H1 (cell line): ENCODE data around the gene PLA2G4A. TPM values are rescaled to one million over a fixed set of nuclear protein-coding genes. Genes with fewer than 3 reads are reported as not detected.

ENCODE experiments used
- CTCF ChIA-PET: fragments of 300-600 bp; sonication (Branson Sonifier 250); formaldehyde crosslinking; loops from one replicate; lab custom pipeline; 2021; ENCODE audit not compliant: partially characterized antibody; lab: Charles Lee
- POLR2A ChIA-PET: fragments of 300-600 bp; sonication (Branson Sonifier 250); formaldehyde crosslinking; loops from one replicate; lab custom pipeline; 2021; ENCODE audit warnings: inconsistent platforms; ENCODE audit not compliant: partially characterized antibody; lab: Charles Lee
- DNase-seq, 2 experiments: peaks; one replicate each; pipeline versions ENCODE4 v3.0.0 to v3.0.0-alpha.2; 2010 to 2022; ENCODE audit warnings: low spot score in 2 of 2, low read depth in 1 of 2, mixed read lengths in 1 of 2
- FAIRE-seq: peaks from 2 replicates; lab custom pipeline; 2011; peaks lifted over from hg19 to GRCh38; lab: Jason Lieb, UNC
- H2AFZ ChIP-seq: 2 replicates; pipeline ENCODE4 v1.8.1; 2012; ENCODE audit warnings: low read length, inconsistent platforms
- H2AK5ac ChIP-seq: 2 replicates; pipeline ENCODE4 v1.6.1; 2013; ENCODE audit warnings: low read depth, low read length
- H2BK120ac ChIP-seq: replicated peaks from 2 replicates; pipeline ENCODE3; 2013; ENCODE audit warnings: low read depth, low read length, inconsistent platforms
- H2BK12ac ChIP-seq: 2 replicates; pipeline ENCODE4 v1.6.1; 2013; ENCODE audit warnings: low read depth, low read length
- H2BK15ac ChIP-seq: 2 replicates; pipeline ENCODE4 v1.6.1; 2013; ENCODE audit warnings: low read length
- H2BK20ac ChIP-seq: 2 replicates; pipeline ENCODE4 v1.6.1; 2013; ENCODE audit warnings: low read length
- H2BK5ac ChIP-seq: 2 replicates; pipeline ENCODE4 v1.6.1; 2013; ENCODE audit warnings: low read depth, low read length
- H3K14ac ChIP-seq: 2 replicates; pipeline ENCODE4 v1.6.1; 2013; ENCODE audit warnings: inconsistent platforms; ENCODE audit not compliant: insufficient read length
- H3K18ac ChIP-seq: 2 replicates; pipeline ENCODE4 v1.6.1; 2013; ENCODE audit warnings: low read length; ENCODE audit errors: extremely low read depth
- H3K23ac ChIP-seq: 2 replicates; pipeline ENCODE4 v1.6.1; 2013; ENCODE audit warnings: inconsistent platforms; ENCODE audit not compliant: insufficient read length
- H3K23me2 ChIP-seq: 2 replicates; pipeline ENCODE4 v1.6.1; 2013; ENCODE audit warnings: low read depth, low read length
- H3K27ac ChIP-seq: 2 replicates; pipeline ENCODE4 v1.6.1; 2011; ENCODE audit warnings: low read depth, low read length, inconsistent platforms
- H3K27me3 ChIP-seq, 4 experiments: replicated peaks in 1 of 4; 1 replicate in 1 of 4; 2 replicates in 3 of 4; pipeline versions ENCODE4 v1.6.1 to v1.8.1; 2011 to 2013; ENCODE audit warnings: low read length in 3 of 4, mild to moderate bottlenecking in 3 of 4, inconsistent platforms in 2 of 4, mixed read lengths in 2 of 4, moderate library complexity in 1 of 4; ENCODE audit not compliant: control insufficient read depth in 3 of 4, insufficient read depth in 3 of 4; ENCODE audit errors: extremely low read depth in 1 of 4
- H3K36me3 ChIP-seq, 4 experiments: 2 replicates each; pipeline versions ENCODE4 v1.6.1 to v1.8.1; 2011 to 2013; ENCODE audit warnings: mild to moderate bottlenecking in 4 of 4, low read length in 3 of 4, moderate library complexity in 2 of 4, control low read depth in 1 of 4, inconsistent platforms in 1 of 4; ENCODE audit not compliant: insufficient read depth in 4 of 4, control insufficient read depth in 2 of 4
- H3K4ac ChIP-seq: replicated peaks from 2 replicates; pipeline ENCODE3; 2013; ENCODE audit warnings: low read length, low read depth, mixed read lengths, inconsistent platforms; ENCODE audit not compliant: insufficient read length
- H3K4me1 ChIP-seq, 4 experiments: replicated peaks in 1 of 4; 1 replicate in 1 of 4; 2 replicates in 3 of 4; pipeline versions ENCODE4 v1.6.1 to v1.8.1; 2011 to 2013; ENCODE audit warnings: low read length in 3 of 4, inconsistent platforms in 2 of 4, mixed read lengths in 1 of 4; ENCODE audit not compliant: insufficient read depth in 4 of 4, control insufficient read depth in 3 of 4
- H3K4me2 ChIP-seq, 2 experiments: 2 replicates each; pipeline versions ENCODE4 v1.6.1 to v1.8.1; 2011 to 2013; ENCODE audit warnings: low read depth in 2 of 2, low read length in 2 of 2, control low read depth in 1 of 2, inconsistent platforms in 1 of 2, mild to moderate bottlenecking in 1 of 2; ENCODE audit not compliant: insufficient read depth in 1 of 2
- H3K4me3 ChIP-seq, 4 experiments: fragments of 200-600, 300-600 bp in 1 of 4; sonication (generic), shearing (Covaris generic), sonication (Bioruptor Twin) in 1 of 4; 2 replicates each; pipeline versions ENCODE4 v1.5.1 to v1.8.1; 2011 to 2016; ENCODE audit warnings: low read length in 4 of 4, low read depth in 3 of 4, control low read depth in 2 of 4, inconsistent platforms in 2 of 4, mild to moderate bottlenecking in 2 of 4, mixed read lengths in 1 of 4, moderate library complexity in 1 of 4; ENCODE audit not compliant: insufficient read depth in 2 of 4; ENCODE audit errors: extremely low read depth in 1 of 4
- H3K56ac ChIP-seq: replicated peaks from 2 replicates; pipeline ENCODE3; 2013; ENCODE audit warnings: low read depth, mild to moderate bottlenecking, mixed read lengths, low read length, inconsistent platforms; ENCODE audit not compliant: insufficient read length
- H3K79me1 ChIP-seq: 2 replicates; pipeline ENCODE4 v1.6.1; 2013; ENCODE audit warnings: low read depth, low read length, control low read depth
- H3K79me2 ChIP-seq, 2 experiments: 2 replicates each; pipeline versions ENCODE4 v1.6.1 to v1.8.1; 2012 to 2013; ENCODE audit warnings: low read length in 2 of 2, mild to moderate bottlenecking in 2 of 2, inconsistent platforms in 1 of 2; ENCODE audit not compliant: insufficient read depth in 2 of 2, control insufficient read depth in 1 of 2
- H3K9ac ChIP-seq, 4 experiments: replicated peaks in 1 of 4; 1 replicate in 1 of 4; 2 replicates in 3 of 4; pipeline versions ENCODE4 v1.6.1 to v1.8.1; 2011 to 2013; ENCODE audit warnings: low read depth in 3 of 4, low read length in 3 of 4, control low read depth in 2 of 4, mild to moderate bottlenecking in 2 of 4, moderate library complexity in 2 of 4, inconsistent platforms in 1 of 4; ENCODE audit errors: extremely low read depth in 1 of 4
- H3K9me3 ChIP-seq, 2 experiments: 2 replicates each; pipeline versions ENCODE4 v1.6.1 to v1.8.1; 2012 to 2013; ENCODE audit warnings: mild to moderate bottlenecking in 2 of 2, moderate library complexity in 2 of 2, control low read depth in 1 of 2, inconsistent platforms in 1 of 2, low read depth in 1 of 2, low read length in 1 of 2, mixed read lengths in 1 of 2; ENCODE audit not compliant: insufficient read depth in 2 of 2
- H4K20me1 ChIP-seq, 2 experiments: replicated peaks in 1 of 2; 2 replicates each; pipeline versions ENCODE3 to v1.8.1; 2011 to 2013; ENCODE audit warnings: inconsistent platforms in 2 of 2, low read length in 2 of 2, mild to moderate bottlenecking in 1 of 2; ENCODE audit not compliant: insufficient read depth in 2 of 2, control insufficient read depth in 1 of 2
- H4K5ac ChIP-seq: 2 replicates; pipeline ENCODE4 v1.6.1; 2013; ENCODE audit warnings: low read length, low read depth, mixed read lengths, inconsistent platforms; ENCODE audit not compliant: insufficient read length
- H4K8ac ChIP-seq: 2 replicates; pipeline ENCODE4 v1.8.0; 2013; ENCODE audit warnings: mild to moderate bottlenecking, moderate library complexity, low read length, inconsistent platforms; ENCODE audit not compliant: insufficient read depth; ENCODE audit errors: extremely low read depth
- H4K91ac ChIP-seq: replicated peaks from 2 replicates; pipeline ENCODE3; 2013; ENCODE audit warnings: low read length, mixed read lengths, inconsistent platforms; ENCODE audit not compliant: insufficient read length
- BRCA1 ChIP-seq: IDR thresholded peaks from 2 replicates; pipeline ENCODE4 v1.6.1; 2012; ENCODE audit warnings: low read depth, low read length, improper control_type of control experiment
- CEBPB ChIP-seq: IDR thresholded peaks from 2 replicates; pipeline ENCODE4 v1.6.1; 2012; ENCODE audit warnings: low read depth, low read length
- CHD1 ChIP-seq: IDR thresholded peaks from 2 replicates; pipeline ENCODE4 v1.6.1; 2012; ENCODE audit warnings: low read depth, low read length, improper control_type of control experiment
- CTBP2 ChIP-seq: IDR thresholded peaks from 2 replicates; pipeline ENCODE4 v1.7.0; 2011; ENCODE audit warnings: borderline replicate concordance, mild to moderate bottlenecking, moderate library complexity, mixed read lengths, low read length; ENCODE audit not compliant: insufficient read depth, insufficient read length
- KDM5A ChIP-seq: fragments of 200-600 bp; IDR thresholded peaks from 2 replicates; pipeline ENCODE4 v1.7.1; 2012; ENCODE audit warnings: mild to moderate bottlenecking, low read length, inconsistent platforms, mixed read lengths
- RFX5 ChIP-seq: IDR thresholded peaks from 2 replicates; pipeline ENCODE4 v1.6.1; 2011; ENCODE audit warnings: low read depth, low read length, improper control_type of control experiment, borderline replicate concordance
- SAP30 ChIP-seq: fragments of 300-600 bp; sonication (generic); IDR thresholded peaks from 2 replicates; pipeline ENCODE4 v1.7.1; 2012; ENCODE audit warnings: low read length, moderate library complexity, mild to moderate bottlenecking, inconsistent platforms; ENCODE audit not compliant: insufficient read depth, insufficient replicate concordance
- SP4 ChIP-seq: IDR thresholded peaks from 2 replicates; pipeline ENCODE4 v1.6.1; 2012; ENCODE audit warnings: low read length, inconsistent platforms
- TCF12 ChIP-seq: IDR thresholded peaks from 2 replicates; pipeline ENCODE4 v1.6.1; 2011; ENCODE audit warnings: low read depth, mild to moderate bottlenecking, low read length
- YY1 ChIP-seq: IDR thresholded peaks from 2 replicates; pipeline ENCODE4 v1.6.1; 2011; ENCODE audit warnings: low read depth, mild to moderate bottlenecking, low read length
- WGBS, 2 experiments: shearing (Covaris generic) in 1 of 2; methylation state at CpG; one replicate each; pipeline versions ENCODE4 v1.1.6 to v1.1.7; 2013 to 2015; ENCODE audit warnings: low lambda C conversion rate in 2 of 2, mixed read lengths in 2 of 2, inconsistent platforms in 1 of 2, low coverage in 1 of 2, missing lambda C conversion rate in 1 of 2; ENCODE audit not compliant: insufficient replicate concordance in 2 of 2, insufficient coverage in 1 of 2, insufficient read length in 1 of 2; ENCODE audit errors: extremely low coverage in 1 of 2, missing lambda C conversion rate in 1 of 2; 5-methylcytosine and 5-hydroxymethylcytosine counted together
- polyA plus RNA-seq, 7 experiments: library from polyadenylated mRNA; depleted of rRNA in 3 of 7; stranded (reverse) in 5 of 7; unstranded in 2 of 7; fragments of >200 nt in 5 of 7; fragments of 200-250 nt in 2 of 7; gene quantifications; 1 replicate in 5 of 7; 2 replicates in 1 of 7; 4 replicates in 1 of 7; pipeline versions ENCODE4 v1.2.1 to v1.2.3, GENCODE V29; 2011 to 2013; ENCODE audit warnings: missing spikeins in 2 of 7, mixed read lengths in 2 of 7
- total RNA-seq: library from RNA; stranded (reverse); fragmentation: NEBNext Ultra II Directional; extraction: Animal tissue kit (Norgen Biotek cat#: 25700); gene quantifications from 2 replicates; pipeline ENCODE4 v1.2.1, GENCODE V29; 2021

The PLA2G4A gene
- total and polyA plus RNA-seq, 2 of the 8 experiments (the other 6 are each of a cell fraction or from before 2014, with no cell fraction given): 0.63 to 1.4 TPM

- ChIA-PET POLR2A (no interaction called here), CTCF (interaction anchor here (0.7 to 2.9 kb wide), 3 partner anchors 10 to 14 kb away, joined by 3 to 12 read pairs (median 7); no protein-coding TSS in a partner anchor)
- Histone ChIP-seq H3K18ac (no peak overlapping the region), H2AFZ (no peak overlapping the region), H4K5ac (no peak overlapping the region), H2AK5ac (no peak overlapping the region), H3K14ac (no peak overlapping the region), H2BK5ac (no peak overlapping the region), H3K27ac (no peak overlapping the region), H3K23ac (no peak overlapping the region), H3K9ac (no peak overlapping the region), H4K91ac (no peak overlapping the region), H3K9me3 (no peaks in the 10 kb centered on the region), H3K79me1 (no peaks in the 10 kb centered on the region), H4K8ac (no peak overlapping the region), H2BK20ac (no peak overlapping the region), H3K4me1 (no peaks in the 10 kb centered on the region), H3K4me2 (no peak overlapping the region), H3K27me3 (no peaks in the 10 kb centered on the region), H3K23me2 (no peaks in the 10 kb centered on the region), H3K36me3 (no peaks in the 10 kb centered on the region), H4K20me1 (no peaks in the 10 kb centered on the region), H3K4me3 (no peak overlapping the region), H3K4ac (no peak overlapping the region), H3K79me2 (no peaks in the 10 kb centered on the region), H2BK12ac (no peak overlapping the region), H3K56ac (no peak overlapping the region), H2BK15ac (no peak overlapping the region), H2BK120ac (no peak overlapping the region)
- 93% methylated on average over 3 of the region's 3 CpGs; no CpG with 5 or more reads in 1 of the 2 experiments for WGBS, 2 experiments
- no peak for DNase-seq
- FAIRE-seq: no peak
- TF ChIP-seq CHD1 (no peak), SAP30 (no peak), BRCA1 (no peak), CEBPB (no peak), KDM5A (no peak), CTBP2 (no peak), SP4 (no peak), RFX5 (no peak), TCF12 (no peak), YY1 (no peak)
Measured at GRCh38 chr1:186904361-186904760, 75.6 kb downstream of the PLA2G4A start.
